ENCODE results near the gene WDR87.
"Not testable (repeated sequence)": the region's sequence is repeated elsewhere in the genome, so short reads cannot be mapped to it uniquely, and the experiment has no call there.

WDR87 gene

DNA sequence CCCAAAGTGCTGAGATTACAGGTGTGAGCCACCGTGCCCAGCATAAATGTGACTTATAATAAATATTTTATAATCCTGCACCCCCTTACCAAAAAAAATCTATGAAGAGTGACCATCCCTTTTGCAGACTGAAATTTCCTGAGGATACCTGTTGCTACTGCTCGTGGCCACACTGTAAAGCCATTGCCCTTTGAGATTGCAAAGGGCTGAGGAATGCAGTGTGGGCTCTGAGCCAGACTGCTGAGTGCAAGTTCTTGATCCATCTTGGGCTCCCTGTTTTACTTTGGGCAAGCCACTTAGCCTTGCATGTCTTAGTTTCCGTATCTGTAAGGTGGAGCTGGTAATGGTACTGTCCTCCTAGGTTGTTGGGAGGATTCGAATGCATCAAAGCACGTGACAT lies 24.0 kb upstream of the WDR87 start:
- no peak for DNase-seq

DNA sequence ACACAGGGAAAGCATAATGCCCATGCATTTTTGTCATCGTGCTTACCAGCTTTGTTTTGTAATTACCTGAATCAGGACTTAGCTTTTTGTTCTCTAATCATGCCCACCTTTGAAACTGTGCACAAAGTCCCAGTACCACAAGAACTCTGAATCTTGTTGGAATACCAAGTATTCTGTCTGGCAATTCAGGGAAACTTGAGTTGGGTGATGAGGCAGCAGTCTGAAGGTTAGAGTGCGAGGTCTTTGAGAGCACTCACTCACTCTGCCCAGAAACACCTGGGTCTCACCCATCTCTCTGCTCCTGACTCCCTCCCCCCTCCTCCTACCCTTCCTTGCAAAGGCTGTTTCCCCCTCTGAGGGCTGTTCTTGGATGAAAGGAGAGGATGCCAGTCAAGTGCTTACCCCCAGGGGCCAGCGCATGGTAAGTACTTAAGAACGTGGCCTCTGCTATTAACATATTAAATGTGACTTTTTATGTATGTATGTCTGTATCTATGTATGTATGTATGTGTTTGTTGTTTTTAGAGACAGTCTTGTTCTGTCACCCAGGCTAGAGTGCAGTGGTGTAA lies 23.0 kb upstream of the WDR87 start:
- no peak for DNase-seq

DNA sequence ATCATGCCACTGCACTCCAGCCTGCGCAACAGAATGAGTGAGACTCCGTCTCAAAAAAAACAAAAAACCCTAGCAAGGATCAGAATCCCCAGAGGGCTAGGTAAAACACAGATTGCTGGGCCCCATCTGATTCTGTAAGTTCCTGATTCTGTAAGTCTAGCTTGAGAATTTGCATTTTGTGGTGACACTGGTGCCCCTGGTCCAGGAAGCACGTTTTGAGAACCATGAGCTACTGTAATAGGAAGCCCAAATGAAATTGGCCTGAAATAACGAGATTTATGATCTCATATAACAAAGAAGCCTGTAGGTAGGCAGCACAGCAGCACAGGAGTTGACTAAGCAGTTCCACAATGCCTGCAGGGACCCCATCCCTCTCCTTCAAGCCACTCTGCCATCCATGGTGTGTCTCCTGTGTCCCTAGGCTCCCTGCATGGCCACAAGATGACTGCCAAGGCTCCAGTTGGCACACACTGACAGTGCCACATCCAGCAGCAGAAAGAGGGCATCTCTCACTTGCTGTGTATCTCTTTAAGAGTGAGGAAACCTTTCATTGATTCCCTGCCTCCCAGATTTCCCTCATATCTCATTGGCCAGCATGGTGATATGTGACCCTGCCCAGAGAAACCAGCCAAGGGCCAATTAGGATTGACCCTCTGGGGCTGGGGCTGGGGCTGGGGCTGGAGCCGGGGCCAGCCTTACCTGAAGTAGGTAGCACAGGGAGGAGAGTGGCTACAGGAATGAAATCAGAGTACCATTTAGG lies 22.3 kb upstream of the WDR87 start:
- DNase-seq, result no peak

DNA sequence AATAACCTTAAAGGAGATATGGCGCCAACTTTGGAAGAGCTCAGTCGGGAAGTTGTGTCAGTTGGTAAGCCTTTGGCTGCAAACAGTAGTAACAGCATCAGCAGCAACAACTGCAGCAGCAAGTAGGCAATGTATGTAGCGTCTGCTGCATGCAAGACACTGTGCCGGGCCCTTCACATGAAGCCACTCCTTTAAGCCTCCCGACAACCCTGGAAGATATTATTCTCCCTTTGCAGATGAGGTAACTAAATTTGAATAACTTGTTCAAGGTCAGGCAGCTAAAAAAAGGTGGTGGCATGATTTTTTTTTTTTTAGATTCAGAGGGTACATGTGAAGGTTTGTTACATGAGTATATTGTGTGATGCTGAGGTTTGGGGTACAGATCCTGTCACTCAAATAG lies 20.3 kb upstream of the WDR87 start:
- no peak for DNase-seq

DNA sequence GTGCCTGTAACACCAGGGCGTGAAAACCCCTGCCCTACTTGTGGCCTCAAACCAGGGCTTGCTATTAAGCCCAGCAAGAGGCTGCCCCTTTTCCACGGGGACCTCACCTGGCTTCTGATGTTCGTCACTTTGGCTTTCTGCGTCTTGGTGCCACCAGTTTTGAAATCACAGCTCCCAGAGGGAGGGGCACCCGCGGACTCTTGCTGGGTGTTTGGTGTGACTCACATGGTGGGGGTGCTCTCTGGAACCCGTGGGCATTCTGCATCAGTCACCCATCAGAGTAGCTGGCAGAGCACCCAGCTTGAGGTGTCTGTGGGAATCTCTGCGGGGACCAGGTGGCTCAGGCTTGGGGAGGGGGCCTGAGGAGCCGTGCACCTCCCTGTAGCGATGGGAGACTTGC lies 19.9 kb upstream of the WDR87 start:
- no peak for DNase-seq

DNA sequence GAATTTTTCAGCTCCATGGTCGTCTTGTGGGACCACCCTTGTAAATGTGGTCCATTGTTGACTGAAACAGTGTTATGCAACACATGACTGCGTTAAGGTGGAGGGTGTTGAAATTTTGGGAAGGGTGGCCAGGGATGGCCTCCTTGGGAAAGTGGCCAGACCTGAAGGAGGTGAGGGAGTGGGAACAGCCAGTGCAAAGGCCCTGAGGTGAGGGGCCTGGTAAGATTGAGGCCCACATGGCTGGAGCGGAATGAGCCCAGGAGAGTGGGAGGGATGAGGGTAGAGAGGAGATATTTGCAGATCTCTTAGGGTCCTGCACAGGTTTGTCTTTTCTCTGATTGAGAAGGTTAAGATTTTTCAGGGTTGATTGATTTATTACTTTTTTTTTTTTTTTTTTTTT lies 18.8 kb upstream of the WDR87 start:
- DNase-seq, result no peak

DNA sequence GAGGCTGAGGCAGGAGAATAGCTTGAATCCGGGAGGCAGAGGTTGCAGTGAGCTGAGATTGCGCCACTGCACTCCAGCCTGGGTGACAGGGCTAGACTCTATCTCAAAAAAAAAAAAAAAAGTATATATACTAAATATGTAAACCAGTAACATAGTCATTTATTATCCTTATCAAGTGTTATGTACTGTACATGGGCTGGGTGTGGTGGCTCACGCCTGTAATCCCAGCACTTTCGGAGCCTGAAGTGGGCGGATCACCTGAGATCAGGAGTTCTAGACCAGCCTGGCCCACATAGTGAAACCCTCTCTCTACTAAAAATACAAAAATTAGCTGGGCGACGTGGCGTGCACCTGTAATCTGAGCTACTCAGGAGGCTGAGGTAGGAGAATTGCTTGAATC lies 18.2 kb upstream of the WDR87 start:
- DNase-seq, result not testable (repeated sequence)

DNA sequence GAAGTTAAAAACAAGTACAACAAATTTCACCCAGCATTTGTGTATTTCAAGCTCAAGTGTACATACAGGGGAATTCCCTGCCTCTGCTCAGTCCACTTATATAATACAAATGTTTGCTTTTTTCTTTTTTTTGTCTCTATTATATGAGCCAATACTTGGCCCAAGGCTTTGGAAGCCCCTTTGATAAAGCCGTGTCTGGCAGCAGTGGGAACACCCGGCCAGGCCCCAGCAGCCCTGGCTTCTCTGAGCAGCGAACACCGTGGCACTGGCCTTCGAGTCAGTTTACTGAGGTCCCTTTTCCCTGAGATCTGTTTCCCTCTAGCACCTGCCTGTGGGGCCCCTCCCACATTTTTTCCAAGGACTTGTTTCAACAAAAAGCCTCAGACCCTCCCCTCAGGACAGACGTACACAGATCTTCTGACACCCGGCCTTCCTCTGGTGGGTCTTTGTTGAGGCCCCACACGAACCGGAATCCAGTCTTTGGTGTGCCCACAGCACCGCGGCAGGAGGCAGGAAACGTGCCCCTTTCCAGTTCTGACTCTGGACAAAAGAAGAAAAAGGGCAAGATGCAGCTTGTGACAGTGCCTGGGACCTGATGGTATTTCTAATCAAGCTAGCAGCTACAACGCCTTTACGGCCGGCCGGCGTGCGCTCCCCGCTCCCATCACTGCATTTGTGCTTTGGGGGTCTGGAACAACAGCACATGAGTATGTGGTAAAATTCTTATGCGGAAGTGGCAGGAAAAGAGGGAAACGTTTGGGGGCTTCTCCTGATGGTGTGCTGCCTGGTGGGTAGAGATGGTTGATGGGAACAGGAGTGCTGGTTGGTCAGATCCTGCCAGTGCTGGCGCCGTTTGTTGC lies 14.4 kb upstream of the WDR87 start:
- peak; percentile 79 for DNase-seq

DNA sequence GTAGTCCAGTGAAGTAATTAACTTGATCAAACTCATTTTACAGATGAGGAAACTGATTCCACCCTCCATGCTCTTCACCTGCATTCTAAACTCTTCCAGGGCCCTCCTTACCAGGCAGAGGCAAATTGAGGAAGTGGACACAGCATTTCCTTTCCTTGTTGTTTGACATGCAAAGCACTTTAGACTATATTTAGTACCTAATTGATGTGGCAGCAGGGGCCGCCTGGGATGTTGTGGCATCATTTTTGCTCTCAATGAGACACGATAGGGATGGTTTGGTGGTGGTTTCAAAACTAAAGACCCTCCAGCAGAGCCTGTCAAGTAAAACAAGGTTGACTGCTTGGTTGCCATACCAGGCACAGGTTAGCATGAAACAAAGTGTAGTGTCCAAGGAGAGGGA lies 8.5 kb upstream of the WDR87 start:
- DNase-seq, result peak; percentile 57

DNA sequence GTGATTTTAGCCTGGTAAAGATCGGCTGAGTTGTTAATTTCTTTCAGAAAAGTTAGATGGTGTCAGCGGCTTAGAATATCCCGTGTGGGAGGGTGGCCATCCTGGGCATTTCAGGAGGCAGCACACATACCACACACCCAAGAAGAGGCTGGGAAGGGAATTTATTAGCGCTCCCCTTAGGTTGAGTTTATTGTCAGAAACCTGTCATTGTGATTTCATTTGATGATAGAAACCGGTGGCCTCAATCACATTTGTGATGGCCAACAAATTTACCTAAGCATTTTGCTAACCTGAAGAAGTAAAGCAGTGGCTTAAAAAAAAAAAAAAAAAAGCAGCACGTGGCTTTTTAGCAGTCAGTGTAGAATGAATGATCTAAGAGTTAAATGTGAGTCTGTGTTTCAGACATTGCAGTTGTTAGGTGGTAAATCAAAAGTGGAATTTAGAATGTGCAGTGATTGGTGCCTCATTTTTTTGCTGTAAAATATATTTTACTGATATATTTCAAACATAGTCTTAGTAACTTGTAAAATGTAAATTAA lies 3.3 kb upstream of the WDR87 start:
- DNase-seq, result no peak

DNA sequence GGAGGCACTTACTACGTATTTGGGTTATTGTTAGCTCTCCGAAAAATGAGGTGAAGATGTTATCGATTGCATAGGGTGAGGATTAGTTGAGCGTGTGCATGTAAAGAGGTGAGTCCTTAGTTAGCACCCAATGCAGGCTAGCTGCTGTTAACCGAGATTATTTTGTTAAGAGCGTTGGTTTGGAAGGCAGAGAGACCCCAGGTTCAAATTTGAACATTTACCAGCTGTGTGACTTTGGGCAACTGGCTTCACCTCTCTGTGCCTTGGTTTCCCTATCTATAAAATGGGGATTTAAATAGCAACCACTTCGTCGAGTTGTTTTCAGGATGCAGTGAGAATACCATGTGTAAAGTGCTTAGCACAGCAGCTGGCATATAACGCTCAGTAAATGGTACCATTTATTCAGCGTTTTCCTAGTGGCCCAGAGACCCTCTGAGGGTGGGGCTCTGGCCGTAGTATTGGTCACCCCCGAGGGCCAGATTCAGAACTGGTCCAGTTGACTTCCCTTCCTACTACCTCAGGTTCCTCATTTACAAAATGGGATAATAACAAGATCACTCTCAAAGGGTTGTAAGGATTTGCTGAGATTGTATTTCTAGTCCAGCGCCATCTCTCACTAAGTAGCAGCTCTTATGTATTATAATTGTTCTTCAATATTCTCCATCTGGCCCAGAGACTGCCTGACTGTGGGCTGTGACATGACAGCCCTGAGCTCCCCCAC lies 1.5 kb upstream of the WDR87 start:
- no peak for DNase-seq

DNA sequence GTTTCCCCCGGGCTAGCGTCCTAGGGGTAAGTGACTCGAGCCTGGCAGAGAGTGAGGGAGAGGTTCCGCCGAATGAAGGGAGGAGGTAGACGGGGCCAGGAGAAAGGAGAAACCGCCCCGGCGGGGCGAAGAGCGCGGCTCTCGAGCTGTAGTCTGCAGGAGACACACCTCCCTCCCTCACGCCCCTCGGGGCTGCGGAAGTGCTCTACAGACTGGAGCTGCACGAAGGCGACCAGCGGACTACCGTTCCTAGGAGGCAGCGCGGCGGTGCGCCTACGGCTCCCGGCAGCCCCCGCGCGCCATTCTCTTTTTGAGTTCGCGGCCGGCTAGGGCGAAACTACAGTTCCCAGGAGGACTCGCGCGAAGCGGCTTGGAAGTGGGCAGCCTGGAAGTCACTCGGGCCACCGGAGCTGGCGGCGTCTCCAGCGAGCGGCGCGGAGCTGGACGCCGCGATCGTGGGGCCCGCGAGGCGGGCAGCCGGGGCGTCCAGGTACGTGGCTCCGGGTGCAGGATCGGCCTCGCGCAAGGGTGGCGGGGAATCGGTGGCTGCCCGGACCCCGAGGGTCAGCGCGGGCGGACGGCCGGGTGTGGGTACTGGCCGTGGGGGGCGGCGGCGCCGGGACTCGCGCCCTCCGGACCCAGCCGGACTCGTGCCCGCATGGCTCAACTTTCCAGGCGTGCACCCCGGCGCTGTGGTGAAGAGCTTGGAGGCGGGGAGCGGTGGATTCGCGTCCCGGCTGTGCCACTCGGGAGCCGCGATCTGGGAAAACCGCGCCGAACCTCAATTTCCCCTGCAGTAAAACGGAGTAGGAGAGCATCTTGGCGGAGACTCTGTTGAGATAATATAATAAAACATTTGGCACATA lies 708 bp upstream of the WDR87 start, which contains the start of gene SIPA1L3:
Gene SIPA1L3 (plus strand): TSS at position 340 of the 866 bp plus-strand sequence. CDS start 174,358 bp downstream, outside the sequence.
- peak; percentile 100 for DNase-seq

DNA sequence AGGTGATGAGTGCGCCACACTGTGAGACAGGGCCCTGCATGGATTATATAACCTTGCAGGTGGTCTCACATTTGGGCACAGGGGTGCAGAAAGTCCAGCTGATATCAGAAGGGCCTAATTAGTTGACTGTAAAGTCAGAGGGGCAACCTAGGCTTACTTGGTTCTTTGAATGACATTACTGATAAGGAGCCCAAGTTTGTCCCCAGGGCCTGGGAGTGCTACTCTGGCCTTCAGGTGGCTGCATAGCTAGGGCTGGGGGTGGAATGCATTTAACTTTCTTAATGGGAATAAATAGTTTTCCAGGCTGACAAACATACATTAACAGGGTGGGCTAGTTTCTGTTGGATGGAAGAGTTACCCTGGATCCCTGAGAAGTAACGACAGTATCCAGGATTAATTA lies 3.3 kb downstream of the WDR87 start:
- DNase-seq, result no peak

DNA sequence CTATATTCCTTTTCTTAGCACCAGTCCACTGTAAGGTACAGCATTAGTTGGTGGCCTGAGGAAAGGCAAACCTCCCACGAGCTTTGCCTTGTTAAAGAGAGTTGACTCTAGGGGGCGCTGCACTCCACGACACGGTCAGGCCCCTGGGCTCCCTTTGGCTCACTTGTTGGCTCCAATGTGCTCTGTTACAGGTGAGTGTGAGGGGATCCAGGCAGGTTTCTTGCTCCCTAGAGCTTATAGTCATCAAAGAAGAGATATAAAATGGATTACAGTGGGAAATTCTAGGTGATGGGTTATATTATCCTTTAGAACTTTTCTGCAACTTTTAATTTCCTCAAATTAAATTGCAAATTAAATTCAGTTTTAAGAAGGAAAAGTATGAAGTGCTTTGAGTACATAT lies 3.7 kb downstream of the WDR87 start:
- DNase-seq, result peak; percentile 96

DNA sequence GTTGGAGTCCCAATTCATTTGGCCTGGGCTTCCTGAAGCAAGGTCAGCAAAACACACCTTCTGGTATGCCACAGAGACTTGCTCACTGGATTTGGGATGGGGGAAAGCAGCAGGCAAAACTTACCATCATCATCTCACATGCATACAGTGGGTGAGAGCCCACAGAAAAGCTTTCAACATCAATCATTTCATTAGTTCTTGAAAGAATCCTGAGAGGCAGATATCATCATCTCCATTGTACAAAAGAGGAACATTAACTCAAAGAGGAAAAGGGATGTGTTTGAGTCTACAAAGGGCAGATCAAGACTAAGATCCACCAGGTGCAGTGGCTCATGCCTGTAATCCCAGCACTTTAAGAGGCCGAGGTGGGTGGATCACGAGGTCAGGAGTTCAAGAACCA lies 6.4 kb downstream of the WDR87 start:
- no peak for DNase-seq

DNA sequence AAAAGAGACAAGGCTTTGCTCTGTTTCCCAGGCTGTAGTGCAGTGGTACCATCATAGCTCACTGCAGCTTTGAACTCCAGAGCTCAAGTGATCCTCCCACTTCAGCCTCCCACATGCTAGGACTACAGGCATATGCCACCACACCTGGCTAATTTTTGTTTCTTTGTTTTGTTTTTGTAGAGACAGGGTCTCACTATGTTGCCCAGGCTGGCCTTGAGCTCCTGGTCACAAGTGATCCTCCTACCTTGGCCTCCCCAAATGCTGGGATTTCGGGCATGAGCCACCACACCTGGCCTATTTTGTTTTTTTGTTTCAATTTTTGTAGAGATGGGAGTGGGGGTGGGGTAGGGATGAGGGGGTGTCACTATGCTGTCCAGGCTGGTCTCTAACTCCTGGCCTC lies 6.9 kb downstream of the WDR87 start:
- no peak for DNase-seq

DNA sequence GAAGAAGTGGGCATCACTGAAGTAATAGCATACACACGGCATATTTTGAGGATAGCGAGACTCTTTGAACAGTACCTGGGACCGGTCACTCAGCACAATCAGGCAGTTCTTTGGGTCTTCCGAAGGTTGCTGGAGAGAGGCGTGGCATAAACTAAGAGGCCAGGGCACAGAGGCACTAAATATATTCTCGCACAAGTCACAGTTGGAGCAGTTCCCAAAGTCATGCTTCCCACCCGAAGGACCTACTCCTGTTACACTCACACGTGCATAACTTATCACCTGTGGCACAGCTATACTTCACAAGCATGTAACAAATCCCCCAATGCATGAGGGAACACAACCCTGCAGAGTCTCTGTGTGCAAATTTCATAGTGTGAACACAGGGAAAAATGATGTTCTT lies 10.2 kb downstream of the WDR87 start:
- DNase-seq, result no peak

DNA sequence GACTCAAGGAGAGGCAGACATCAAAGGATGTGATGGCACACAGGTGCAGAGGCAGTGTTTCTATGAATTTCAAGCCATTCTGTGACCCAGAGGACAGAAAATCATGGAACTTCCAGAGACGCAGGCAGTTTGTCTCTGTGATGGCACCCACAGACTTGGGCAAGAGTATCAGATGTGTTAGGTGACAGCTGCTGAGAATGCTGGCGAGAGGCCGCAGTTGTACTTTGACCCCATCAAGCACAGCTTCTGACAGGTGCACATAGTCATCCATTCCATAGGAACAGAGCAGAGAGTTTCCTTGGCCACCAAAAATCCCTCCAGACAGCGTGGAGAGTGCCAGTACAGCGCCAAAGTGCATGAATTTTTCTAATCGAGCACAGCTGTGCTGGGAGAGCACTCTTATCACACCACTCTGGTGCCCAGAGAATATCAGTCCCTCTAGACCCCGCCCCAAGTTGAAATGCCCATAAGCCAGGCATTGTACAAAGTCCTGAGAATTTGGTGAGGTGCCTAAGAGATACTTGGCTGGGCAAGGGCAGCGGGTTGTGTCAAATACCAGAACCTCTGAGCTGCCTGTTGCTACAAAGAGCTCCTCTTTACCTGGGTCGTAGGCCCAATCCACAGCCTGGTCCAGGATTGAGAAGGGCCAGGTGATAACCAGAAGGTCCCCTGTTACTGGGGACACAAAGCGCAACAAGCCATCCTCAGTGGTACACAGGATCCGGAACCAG lies 12.4 kb downstream of the WDR87 start:
- DNase-seq, result peak; percentile 92

DNA sequence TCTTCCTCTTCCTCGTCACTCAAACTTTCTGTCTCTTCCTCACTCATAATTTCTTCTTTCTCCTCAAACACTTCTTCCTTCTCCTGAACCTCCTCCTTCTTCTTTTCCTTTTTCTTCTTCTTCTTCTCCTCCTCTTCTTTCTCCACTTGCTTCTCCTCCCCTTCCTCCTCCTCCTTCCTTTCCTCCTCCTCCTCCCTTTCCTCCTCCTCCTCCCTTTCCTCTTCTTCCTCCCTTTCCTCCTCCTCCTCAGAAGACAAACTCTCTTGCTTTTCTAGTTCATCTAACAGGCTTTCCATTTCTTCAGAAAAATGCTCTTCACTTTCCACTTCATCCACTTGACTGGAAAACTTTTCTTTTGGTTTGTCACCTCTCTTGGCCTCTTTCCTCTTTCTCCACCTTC lies 19.8 kb downstream of the WDR87 start:
- DNase-seq, result no peak

DNA sequence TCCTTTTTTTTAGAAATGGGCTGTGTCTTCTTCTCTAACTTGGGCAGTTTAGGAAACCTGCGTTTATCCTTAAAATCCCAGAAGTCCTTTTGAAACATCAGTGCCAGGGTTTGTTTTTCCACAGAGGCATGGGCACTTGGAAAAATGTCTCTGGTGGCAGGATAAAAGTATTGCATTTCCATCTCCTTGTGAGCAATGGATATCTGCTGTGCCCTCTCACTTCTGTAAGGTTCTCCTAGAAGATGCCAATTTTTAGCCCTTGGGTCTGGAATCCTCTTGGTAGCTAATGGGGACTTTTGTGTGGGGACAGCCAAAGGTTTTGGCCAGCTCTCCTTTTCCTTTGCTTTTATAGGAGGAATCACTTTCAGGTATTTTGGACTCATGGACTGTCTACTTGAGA lies 21.0 kb downstream of the WDR87 start:
- DNase-seq, result peak; percentile 29

DNA sequence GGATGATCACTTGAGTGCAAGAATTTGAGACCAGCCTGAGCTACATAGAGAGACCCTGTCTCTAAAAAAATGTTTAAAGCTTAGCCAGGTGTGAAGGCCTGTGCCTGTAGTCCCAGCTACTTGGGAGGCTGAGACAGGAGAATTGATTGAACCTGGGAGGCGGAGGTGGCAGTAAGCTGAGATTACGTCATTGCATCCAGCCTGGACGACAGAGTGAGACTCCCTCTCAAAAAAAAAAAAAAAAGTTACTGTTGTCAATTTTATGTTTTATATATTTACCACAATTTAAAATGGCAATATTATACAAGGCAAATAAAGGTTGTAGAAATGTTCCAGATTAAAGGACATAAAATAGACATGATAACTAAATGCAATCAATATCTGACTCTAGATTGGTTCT lies 29.2 kb downstream of the WDR87 start:
- DNase-seq, result no peak
